CD14-positive monocyte (primary cell): ENCODE data around the gene SHTN1. TPM values are rescaled to one million over a fixed set of nuclear protein-coding genes. Genes with fewer than 3 reads are reported as not detected.

Experiments used
- DNase-seq, 3 donors: peaks; one replicate each; pipeline ENCODE4 v3.0.0-alpha.2; 2011 to 2022
- H2AFZ ChIP-seq: 2 replicates; pipeline ENCODE4 v1.6.0; 2012; ENCODE audit warnings: mild to moderate bottlenecking, low read depth, low read length, inconsistent platforms; ENCODE audit not compliant: insufficient read depth, poor library complexity, severe bottlenecking
- H3K27ac ChIP-seq, 2 donors: 1 replicate in 1 of 2; 2 replicates in 1 of 2; pipeline ENCODE4 v1.5.1; 2012 to 2013; ENCODE audit warnings: low read length in 2 of 2, control low read depth in 1 of 2, inconsistent platforms in 1 of 2, low read depth in 1 of 2, mild to moderate bottlenecking in 1 of 2
- H3K27me3 ChIP-seq, 2 donors: one replicate each; pipeline versions ENCODE4 v1.6.0 to v1.6.1; 2011 to 2013; ENCODE audit warnings: low read length in 2 of 2; ENCODE audit not compliant: control insufficient read depth in 2 of 2, insufficient read depth in 2 of 2
- H3K36me3 ChIP-seq, 2 donors: replicated peaks in 1 of 2; 1 replicate in 1 of 2; 2 replicates in 1 of 2; pipeline versions ENCODE4 v1.5.1 to v1.6.1; 2012 to 2013; ENCODE audit warnings: low read length in 2 of 2, control low read depth in 1 of 2, inconsistent platforms in 1 of 2, mild to moderate bottlenecking in 1 of 2; ENCODE audit not compliant: insufficient read depth in 2 of 2, control insufficient read depth in 1 of 2
- H3K4me1 ChIP-seq, 2 donors: 1 replicate in 1 of 2; 2 replicates in 1 of 2; pipeline versions ENCODE4 v1.5.1 to v1.6.1; 2012 to 2013; ENCODE audit warnings: low read length in 2 of 2, control low read depth in 1 of 2, inconsistent platforms in 1 of 2, mild to moderate bottlenecking in 1 of 2, moderate library complexity in 1 of 2; ENCODE audit not compliant: insufficient read depth in 2 of 2, control insufficient read depth in 1 of 2
- H3K4me2 ChIP-seq: replicated peaks from 2 replicates; pipeline ENCODE3; 2012; ENCODE audit warnings: low read length, moderate library complexity, mild to moderate bottlenecking; ENCODE audit not compliant: poor library complexity, severe bottlenecking; ENCODE audit errors: extremely low read depth
- H3K4me3 ChIP-seq, 3 experiments: fragments of 200-600 bp in 1 of 3; sonication (generic) in 1 of 3; replicated peaks in 1 of 3; 1 replicate in 2 of 3; 2 replicates in 1 of 3; pipeline ENCODE4 v1.5.1; 2011 to 2013; ENCODE audit warnings: low read length in 3 of 3, mild to moderate bottlenecking in 3 of 3, control low read depth in 2 of 3, low read depth in 2 of 3, inconsistent platforms in 1 of 3, moderate library complexity in 1 of 3
- H3K79me2 ChIP-seq: 2 replicates; pipeline ENCODE4 v1.6.0; 2012; ENCODE audit warnings: mild to moderate bottlenecking, control low read depth, inconsistent platforms, low read length, moderate library complexity; ENCODE audit not compliant: insufficient read depth
- H3K9ac ChIP-seq: 2 replicates; pipeline ENCODE4 v1.6.0; 2017; ENCODE audit warnings: low read length, mild to moderate bottlenecking; ENCODE audit not compliant: insufficient read depth, poor library complexity, severe bottlenecking
- H3K9me3 ChIP-seq, 2 donors: replicated peaks in 1 of 2; 1 replicate in 1 of 2; 2 replicates in 1 of 2; pipeline versions ENCODE4 v1.5.1 to v1.6.1; 2012 to 2013; ENCODE audit warnings: low read length in 2 of 2, control low read depth in 1 of 2; ENCODE audit not compliant: control insufficient read depth in 1 of 2, insufficient read depth in 1 of 2
- H4K20me1 ChIP-seq: 2 replicates; pipeline ENCODE4 v1.6.0; 2012; ENCODE audit warnings: mild to moderate bottlenecking, low read length, control low read depth, moderate library complexity; ENCODE audit not compliant: insufficient read depth
- H3K27ac Mint-ChIP-seq, 7 donors: one replicate each; pipeline ENCODE4 v1.8.0; 2020; ENCODE audit warnings: mild to moderate bottlenecking in 7 of 7, mixed read lengths in 7 of 7, moderate library complexity in 6 of 7, inconsistent platforms in 2 of 7
- H3K27me3 Mint-ChIP-seq, 3 donors: one replicate each; pipeline ENCODE4 v1.8.0; 2021 to 2022; ENCODE audit warnings: low read depth in 3 of 3, mild to moderate bottlenecking in 3 of 3, mixed read lengths in 3 of 3, moderate library complexity in 3 of 3, inconsistent platforms in 1 of 3
- H3K36me3 Mint-ChIP-seq, 2 donors: one replicate each; pipeline ENCODE4 v1.8.0; 2020; ENCODE audit warnings: mixed read lengths in 2 of 2, inconsistent platforms in 1 of 2, mild to moderate bottlenecking in 1 of 2
- H3K4me1 Mint-ChIP-seq: one replicate; pipeline ENCODE4 v1.8.0; 2020; ENCODE audit warnings: mild to moderate bottlenecking, mixed read lengths
- H3K4me3 Mint-ChIP-seq, 2 donors: one replicate each; pipeline ENCODE4 v1.8.0; 2020; ENCODE audit warnings: mild to moderate bottlenecking in 2 of 2, mixed read lengths in 2 of 2, moderate library complexity in 1 of 2
- H3K9me3 Mint-ChIP-seq, 7 donors: one replicate each; pipeline ENCODE4 v1.8.0; 2020 to 2022; ENCODE audit warnings: mixed read lengths in 7 of 7, mild to moderate bottlenecking in 6 of 7, moderate library complexity in 6 of 7, inconsistent platforms in 2 of 7
- WGBS: methylation state at CpG from one replicate; pipeline ENCODE4 v1.1.5; 2013; ENCODE audit warnings: missing lambda C conversion rate; ENCODE audit not compliant: insufficient coverage; 5-methylcytosine and 5-hydroxymethylcytosine counted together
- intact Hi-C, 2 donors: fragments of 100-400 bp; cut with micrococcal nuclease; formaldehyde crosslinking; loops; one replicate each; pipeline versions ENCODE4 v1.15.0 to v1.15.1; 2023
- polyA plus RNA-seq, 3 donors: library from polyadenylated mRNA; depleted of rRNA in 1 of 3; unstranded in 2 of 3; stranded (reverse) in 1 of 3; fragments of 300-500 nt in 2 of 3; fragments of >200 nt in 1 of 3; fragmentation: Illumina TruSeq in 2 of 3; gene quantifications; 1 replicate in 2 of 3; 2 replicates in 1 of 3; pipeline ENCODE4 v1.2.3, GENCODE V29; 2012 to 2021
- TF ChIP-seq, protein P1 (sequence below): fragments of 200-600 bp; IDR thresholded peaks from one replicate; pipeline ENCODE4 v1.8.0; 2022; ENCODE audit warnings: antibody characterized with exemption, mild to moderate bottlenecking

The SHTN1 gene
- polyA plus RNA-seq, 3 donors: 14.4 to 22.6 (median 14.9) TPM

DNA sequence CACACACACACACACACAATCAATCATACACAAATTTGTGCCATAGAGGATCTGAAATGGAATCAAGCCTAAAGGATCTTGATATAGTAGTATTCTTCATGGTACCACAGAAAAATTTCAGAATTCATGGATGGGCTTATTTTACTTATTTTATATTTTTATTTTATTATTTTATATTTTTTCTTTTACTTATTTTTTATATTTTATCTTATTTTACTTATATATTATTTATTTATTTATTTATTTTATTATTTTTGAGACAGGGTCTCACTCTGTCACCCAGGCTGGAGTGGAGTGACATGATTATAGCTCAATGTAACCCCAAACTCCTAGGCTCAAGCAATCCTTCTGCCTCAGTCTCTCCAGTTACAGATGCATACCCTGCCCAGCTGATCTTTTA is 16.7 kb downstream of the SHTN1 start:
- H3K9ac ChIP-seq: no peak overlapping the region
- H3K36me3 ChIP-seq: peaks cover 4 to 20% of the 10 kb centered on the region in 2 donors
- H4K20me1 ChIP-seq: peaks cover 93% of the 10 kb centered on the region
- H3K4me3 ChIP-seq: no peak overlapping the region
- Mint-ChIP-seq H3K36me3 (peaks cover 18 to 27% of the 10 kb centered on the region in 2 donors), H3K9me3 (no peaks in the 10 kb centered on the region), H3K27ac (no peak overlapping the region), H3K27me3 (peaks cover 0 to 3% (median 0%) of the 10 kb centered on the region in 3 donors), H3K4me1 (peaks cover 4% of the 10 kb centered on the region), H3K4me3 (no peak overlapping the region)
- intact Hi-C loops: no loop called here
- H2AFZ ChIP-seq: no peak overlapping the region
- H3K27me3 ChIP-seq: no peaks in the 10 kb centered on the region
- no peaks in the 10 kb centered on the region for H3K4me1 ChIP-seq
- H3K27ac ChIP-seq: no peak overlapping the region
- no peak for DNase-seq
- TF ChIP-seq, protein P1, sequence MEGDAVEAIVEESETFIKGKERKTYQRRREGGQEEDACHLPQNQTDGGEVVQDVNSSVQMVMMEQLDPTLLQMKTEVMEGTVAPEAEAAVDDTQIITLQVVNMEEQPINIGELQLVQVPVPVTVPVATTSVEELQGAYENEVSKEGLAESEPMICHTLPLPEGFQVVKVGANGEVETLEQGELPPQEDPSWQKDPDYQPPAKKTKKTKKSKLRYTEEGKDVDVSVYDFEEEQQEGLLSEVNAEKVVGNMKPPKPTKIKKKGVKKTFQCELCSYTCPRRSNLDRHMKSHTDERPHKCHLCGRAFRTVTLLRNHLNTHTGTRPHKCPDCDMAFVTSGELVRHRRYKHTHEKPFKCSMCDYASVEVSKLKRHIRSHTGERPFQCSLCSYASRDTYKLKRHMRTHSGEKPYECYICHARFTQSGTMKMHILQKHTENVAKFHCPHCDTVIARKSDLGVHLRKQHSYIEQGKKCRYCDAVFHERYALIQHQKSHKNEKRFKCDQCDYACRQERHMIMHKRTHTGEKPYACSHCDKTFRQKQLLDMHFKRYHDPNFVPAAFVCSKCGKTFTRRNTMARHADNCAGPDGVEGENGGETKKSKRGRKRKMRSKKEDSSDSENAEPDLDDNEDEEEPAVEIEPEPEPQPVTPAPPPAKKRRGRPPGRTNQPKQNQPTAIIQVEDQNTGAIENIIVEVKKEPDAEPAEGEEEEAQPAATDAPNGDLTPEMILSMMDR: no peak
- H3K4me2 ChIP-seq: no peak overlapping the region
- no peaks in the 10 kb centered on the region for H3K9me3 ChIP-seq
- H3K79me2 ChIP-seq: peaks cover 55% of the 10 kb centered on the region

DNA sequence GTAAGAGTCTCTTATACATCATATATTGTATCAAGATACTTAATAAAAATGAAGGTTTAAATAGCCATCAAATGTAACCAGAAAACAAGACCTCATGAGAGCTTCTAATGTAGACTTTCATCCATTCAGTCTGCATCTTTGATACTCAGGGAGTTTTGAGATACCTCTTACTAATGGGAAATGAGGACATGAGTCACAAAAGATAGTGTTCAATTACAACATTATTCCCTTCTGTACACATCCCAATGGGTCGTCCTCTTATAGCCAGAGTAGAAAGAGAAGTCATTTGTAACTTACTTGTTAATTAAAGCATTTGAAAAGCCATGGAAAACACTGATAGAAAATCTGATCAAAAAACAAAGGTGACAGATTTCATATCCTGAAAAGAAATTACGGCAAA is 19.4 kb downstream of the SHTN1 start:
- Mint-ChIP-seq H3K4me1 (peaks cover 6% of the 10 kb centered on the region), H3K4me3 (no peak overlapping the region), H3K27me3 (peaks cover 0 to 3% (median 0%) of the 10 kb centered on the region in 3 donors), H3K36me3 (peaks cover 17 to 22% of the 10 kb centered on the region in 2 donors), H3K9me3 (no peaks in the 10 kb centered on the region), H3K27ac (no peak overlapping the region)
- intact Hi-C loops: no loop called here
- H3K4me3 ChIP-seq: no peak overlapping the region
- H3K9ac ChIP-seq: no peak overlapping the region
- peaks cover 96% of the 10 kb centered on the region for H4K20me1 ChIP-seq
- peaks cover 57% of the 10 kb centered on the region for H3K79me2 ChIP-seq
- H3K27me3 ChIP-seq: no peaks in the 10 kb centered on the region
- TF ChIP-seq, protein P1: no peak
- no peak overlapping the region for H3K27ac ChIP-seq
- WGBS: no CpG with 5 or more reads among the region's 2 CpGs
- H3K4me1 ChIP-seq: no peaks in the 10 kb centered on the region
- no peak overlapping the region for H2AFZ ChIP-seq
- no peak overlapping the region for H3K4me2 ChIP-seq
- no peaks in the 10 kb centered on the region for H3K9me3 ChIP-seq
- DNase-seq: no peak
- peaks cover 3 to 13% of the 10 kb centered on the region in 2 donors for H3K36me3 ChIP-seq
